GM12873 (cell line): ENCODE data around the gene IFFO2.

Source experiments
- CTCF ChIP-seq: IDR thresholded peaks from 2 replicates; pipeline ENCODE4 v1.5.1; 2012; ENCODE audit warnings: low read depth, mild to moderate bottlenecking, moderate library complexity, low read length, control low read depth; ENCODE audit not compliant: insufficient read depth; ENCODE audit errors: missing control alignments

Gene IFFO2

DNA sequence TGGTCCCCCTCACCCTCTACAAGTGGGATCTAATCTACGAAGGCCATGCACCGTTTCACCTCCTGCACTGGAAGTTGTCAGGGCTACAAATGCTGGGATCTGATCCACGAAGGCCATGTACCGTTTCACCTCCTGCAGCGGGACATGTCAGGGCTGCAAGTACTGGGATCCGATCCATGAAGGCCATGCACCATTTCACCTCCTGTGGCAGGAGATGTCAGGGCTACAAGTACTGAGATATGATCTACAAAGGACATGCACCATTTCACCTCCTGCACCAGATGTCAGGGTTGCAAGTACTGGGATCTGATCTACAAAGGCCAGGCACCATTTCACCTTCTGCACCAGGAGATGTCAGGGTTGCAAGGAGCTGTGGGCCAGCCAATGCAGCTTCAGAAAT lies 61.2 kb downstream of the IFFO2 start:
- no peak for TF ChIP-seq CTCF

DNA sequence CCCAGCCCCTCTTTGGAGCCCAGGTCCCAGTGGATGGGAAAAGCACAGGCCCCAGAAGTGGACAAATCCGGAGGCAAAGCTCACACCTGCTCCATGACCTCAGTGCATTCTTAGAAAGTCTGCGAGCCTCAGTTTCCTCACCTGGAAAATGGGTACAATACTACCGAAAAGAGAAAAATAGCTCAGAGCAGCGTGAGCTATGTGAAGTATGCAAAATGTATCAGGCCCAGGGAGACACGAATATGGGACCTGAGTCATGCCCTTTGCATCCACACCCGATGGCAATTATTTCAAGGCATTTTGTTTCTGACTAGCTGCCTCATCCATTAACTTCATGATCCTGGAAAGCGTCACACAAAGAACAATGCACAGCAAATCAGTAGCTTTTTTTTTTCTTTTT lies 63.4 kb downstream of the IFFO2 start:
- TF ChIP-seq CTCF: no peak

- TF ChIP-seq CTCF: no peak
These were observed 65.1 kb downstream of the IFFO2 start for GRCh38 chr1:18891426-18891780.

DNA sequence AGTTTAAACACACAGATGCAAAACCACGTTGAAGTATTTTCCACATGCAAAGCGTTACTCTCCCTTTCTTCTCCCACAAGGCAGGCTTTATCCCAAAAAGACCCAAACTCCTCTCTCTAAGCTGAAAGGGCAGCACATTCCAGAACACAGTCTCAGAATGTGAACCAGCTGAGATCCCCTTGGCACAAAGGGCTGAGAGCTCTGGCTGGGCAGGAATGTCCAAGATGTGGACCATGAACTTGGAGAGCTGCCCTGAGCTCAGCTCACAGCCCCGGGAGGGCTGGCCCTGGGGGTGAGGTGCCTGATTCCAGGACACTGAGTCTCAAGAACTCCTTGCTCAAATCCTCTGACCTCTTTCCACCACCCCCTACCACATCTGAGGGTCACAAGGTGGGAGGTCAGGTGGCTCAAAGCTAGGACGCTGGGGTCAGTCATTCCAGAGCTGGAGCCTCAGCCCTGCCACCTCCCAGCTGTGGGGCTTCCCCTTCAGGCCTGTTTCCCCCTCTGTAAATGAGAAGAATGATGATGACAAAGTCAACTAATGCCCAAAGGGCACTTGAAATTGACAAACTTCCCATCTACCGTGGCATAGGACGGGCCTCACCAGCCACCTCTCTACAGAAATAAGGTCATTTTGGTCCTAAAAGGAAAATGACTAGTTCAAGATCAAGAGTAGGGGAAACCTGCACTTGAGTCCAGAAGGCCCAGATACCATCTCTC lies 65.6 kb downstream of the IFFO2 start:
- TF ChIP-seq CTCF: no peak

DNA sequence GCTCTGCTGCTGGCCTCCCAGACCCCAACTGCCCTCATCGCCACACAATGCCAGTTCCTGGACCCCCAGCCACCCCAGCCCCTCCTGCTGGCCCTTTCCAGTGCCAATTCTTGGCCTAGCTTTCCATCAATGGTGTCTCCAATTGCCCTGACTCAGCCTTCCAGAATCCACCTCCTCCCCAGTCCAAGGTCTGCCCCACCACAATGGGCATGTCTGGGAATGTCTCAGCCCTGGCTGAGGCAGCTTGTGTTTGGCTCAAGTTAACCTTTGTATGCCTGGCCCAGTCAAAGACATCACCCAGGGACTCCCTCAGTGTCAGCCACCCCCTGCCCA lies 70.5 kb downstream of the IFFO2 start:
- TF ChIP-seq CTCF: no peak

DNA sequence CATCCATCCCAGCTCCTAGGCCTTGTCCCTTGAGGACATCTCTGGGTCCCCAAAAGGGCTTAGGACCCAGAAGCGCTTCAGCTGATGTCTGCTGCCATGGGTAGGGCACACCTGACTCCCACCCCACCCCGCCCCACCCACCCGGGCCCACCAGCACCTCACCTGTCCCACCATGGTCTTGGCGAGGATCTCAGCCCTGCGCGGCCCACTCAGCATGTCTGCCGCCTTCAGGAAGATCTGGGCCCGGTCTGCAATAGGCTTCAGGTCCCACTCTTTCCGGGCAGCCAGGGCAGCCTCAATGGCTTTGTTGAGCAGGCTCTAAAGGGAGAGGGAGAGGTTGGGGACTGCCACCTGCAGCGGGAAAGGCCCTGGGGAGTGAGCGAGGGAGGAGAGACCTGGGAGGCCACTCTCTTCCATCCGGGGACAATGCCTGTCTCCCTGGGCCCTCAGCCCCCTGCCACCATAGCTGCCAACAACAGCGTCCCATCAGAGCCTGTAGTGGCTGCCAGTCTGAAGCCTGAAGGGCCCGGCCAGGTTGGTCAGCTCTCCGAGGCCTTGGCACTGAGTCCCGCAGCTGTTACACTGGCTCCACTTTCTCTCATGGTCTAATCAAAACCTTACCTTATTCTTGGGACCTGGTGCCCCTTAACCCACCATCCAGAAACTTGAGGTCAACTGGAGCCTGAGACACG lies 71.0 kb downstream of the IFFO2 start:
- no peak for TF ChIP-seq CTCF

DNA sequence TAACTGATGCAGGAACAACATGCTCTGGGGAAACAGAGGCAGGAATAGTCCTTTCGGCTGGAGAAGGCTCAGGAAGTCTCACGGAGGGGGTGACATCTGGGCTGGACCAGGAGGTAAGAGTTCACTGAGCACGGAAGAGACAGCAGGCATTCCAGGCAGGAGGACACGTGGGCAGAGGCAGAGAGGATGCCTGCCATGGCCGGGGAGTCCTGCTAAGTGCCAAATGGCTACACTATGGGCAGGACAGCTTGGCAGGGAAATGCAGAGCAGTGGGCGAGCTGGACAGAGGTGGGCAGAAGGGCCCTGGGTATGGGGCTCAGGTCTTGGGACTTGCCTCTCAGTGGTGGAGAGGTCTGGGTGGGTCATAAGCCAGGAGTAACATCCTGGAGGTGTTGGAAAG lies 71.7 kb downstream of the IFFO2 start:
- TF ChIP-seq CTCF: no peak

DNA sequence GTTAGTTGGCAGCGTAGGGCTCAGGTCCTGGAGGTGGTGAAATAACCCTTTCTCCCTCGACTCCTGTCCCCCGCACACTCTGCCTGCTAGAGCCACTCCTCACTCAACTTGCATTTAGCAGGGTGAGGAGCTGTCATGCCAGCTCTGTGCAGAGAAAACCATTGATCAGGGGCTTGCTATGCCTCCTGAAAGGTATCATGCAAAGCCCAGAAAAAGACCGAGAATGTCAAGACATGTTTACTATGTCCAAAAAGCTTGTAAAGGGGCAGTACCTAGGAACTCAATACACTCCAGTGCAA lies 72.1 kb downstream of the IFFO2 start:
- TF ChIP-seq CTCF: no peak
